Hematopoietic multipotent progenitor cell treated with erythropoietin and hydrocortisone succinate and interleukin-3 and kit ligand, for 4 days (in vitro differentiated cells): Measurements from ENCODE around the gene SMIM24.

ENCODE experiments used
- DNase-seq: peaks from one replicate; pipeline ENCODE4 v3.0.0-alpha.2; 2015

The SMIM24 gene

DNA sequence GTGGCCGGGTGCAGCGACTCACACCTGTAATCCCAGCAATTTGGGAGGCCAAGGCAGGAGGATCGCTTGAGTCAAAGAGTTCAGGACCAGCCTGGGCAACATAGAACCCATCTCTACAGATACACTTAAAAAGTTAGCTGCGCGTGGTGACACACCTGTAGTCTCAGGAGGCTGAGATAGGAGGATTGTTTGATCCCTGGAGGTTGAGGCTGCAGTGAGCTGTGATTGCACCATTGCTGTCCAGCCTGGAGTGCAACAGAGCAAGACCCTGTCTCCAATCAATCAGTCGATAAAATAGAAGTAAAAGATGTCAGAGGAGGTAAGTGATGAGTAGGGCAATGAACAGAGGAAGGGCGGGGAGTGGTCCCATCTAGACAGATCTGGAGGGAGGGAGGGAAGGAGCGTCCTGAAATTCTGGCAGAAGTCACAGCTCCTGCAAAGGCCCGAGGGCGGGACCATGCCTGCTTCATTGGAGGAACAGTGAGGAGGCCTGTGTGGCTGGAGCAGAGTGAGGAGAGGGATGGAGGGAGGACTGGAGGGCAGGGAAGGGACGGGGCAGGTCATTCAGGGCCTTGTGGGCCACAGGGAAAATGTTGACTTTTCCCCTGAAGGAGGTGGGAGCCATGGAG, 9.7 kb downstream of the SMIM24 start:
- DNase-seq = no peak

DNA sequence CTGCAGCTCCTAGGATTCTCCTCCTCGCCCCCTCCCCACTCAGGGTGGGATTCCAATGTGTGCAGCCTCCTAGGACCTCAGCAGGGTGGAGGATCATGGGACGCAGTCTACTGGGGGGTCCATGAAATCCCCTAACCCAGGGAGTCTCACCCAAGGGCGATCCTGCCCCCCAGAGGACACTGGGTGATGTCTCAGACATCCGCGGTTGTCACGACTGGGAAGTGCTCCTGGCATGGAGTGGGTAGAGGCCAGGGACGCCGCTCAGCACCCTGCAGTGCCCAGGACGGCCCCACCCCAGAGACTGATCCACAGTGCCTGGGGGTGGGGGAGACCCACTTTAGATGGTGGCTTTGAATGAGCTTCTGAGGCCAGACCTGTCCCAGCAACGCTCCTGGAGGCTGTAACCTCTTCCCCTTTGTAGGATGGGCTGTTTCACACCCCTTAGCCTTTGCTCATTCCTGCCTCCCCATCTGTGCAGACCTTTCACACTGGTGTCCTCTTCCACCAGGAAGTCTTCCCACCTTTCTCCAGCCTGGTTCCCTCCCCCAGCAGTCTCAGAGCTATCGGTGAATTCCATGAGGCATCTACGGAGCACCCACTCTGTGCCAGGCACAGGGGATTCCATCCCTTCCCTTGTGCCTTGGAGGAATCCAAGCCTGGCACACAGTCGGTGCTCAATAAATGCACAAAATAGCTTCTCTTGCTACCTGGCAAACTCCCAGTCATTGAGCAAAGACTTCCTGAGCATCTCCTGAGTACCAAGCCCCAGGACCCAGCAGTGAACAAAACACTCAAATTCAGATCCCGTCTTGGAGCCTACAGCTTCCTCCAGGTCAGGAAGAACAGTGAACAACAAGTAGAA, 10.5 kb downstream of the SMIM24 start:
- no peak for DNase-seq

DNA sequence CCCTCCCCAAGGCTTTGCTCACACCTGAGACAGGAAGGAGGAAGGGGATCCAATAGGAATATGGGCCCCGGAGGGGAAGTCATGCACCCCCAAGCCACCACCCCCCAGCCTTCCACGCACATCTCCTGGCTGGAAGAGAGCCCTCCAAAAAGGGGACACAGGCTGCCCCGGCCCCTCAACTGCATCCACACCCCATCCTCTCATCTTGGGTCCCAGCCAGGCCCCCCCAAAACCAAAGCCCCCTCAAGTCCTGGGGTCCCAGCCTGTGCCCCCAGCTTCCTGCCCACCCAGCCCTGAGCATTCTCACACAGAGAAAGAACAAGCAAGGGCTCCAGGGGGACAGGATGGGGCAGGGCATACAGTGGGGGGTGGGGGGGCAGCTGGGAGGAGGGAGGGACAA, 12.1 kb downstream of the SMIM24 start:
- no peak for DNase-seq

DNA sequence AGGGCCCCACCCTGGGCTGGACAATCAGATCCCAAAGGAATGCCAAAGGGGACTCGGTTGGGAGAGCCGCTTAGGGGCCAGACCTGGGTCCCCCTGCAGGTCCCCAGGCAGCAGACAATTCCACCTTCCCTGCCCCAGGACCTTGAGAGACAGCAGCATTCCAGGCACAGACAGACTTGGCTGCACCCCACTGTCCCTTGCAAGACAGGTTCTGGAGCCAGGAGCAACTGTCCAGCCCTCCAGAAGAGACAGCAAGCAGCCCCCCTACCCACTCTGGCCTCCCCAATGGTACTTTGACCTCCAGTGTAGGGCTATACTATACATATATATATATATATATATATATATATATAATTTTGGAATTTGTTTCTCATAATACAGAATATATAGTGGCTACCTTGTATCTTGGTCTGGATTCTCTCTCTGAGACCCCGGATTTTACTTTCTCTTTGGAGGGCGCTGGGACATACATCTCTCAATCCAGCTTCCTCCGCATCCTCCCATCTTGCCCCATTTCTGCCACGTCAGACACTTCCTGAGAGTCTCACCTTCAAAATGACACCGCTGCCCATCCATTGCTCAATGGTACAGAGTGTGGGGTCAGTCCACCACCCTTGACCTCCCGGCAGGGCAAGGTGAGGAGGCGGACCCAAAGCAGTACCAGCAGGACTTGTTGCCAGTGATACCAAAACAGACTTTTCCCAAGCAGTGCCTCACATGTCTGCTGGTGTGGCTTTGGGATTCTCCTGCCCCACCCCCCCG, 12.7 kb downstream of the SMIM24 start:
- peak; percentile 26 for DNase-seq

DNA sequence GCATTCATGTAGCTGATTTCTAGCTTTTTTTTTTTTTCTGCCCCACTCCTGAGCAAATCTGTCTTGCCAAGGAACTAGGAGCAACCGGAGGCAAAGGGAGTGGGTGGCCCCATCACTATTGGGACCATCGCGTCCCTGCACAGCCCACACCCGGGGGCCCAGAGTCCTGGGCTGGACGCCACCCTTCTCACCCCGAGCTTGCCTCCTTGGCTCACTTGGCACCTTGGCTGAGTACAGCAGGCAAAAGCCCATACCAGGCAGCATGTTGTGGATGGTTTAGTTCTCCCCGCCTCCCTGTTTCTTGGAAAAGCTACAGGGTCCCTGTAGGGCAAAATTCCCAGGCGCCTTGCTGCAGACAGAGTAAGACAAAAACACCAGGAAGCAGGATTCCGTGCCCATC, 13.7 kb downstream of the SMIM24 start:
- DNase-seq = no peak

DNA sequence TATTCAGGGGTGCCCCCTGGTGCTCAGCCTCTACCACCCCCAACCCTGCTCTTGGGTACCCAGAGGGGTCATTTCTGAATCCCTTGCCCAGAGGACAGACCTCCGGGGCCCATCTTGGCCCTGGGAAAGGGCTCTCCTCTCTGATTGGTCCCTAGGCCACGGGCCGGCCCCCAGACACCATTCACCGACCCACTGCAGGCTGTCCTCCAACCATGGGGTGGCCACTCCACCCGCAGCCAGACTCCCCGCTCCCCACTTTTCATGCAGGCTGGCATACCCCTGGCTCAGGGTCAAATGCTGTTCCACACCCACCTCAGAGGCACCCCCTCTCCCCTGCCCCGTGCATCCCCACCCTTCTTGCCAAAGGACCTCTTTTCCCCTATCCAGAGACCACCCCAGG, 14.8 kb downstream of the SMIM24 start:
- DNase-seq = no peak

DNA sequence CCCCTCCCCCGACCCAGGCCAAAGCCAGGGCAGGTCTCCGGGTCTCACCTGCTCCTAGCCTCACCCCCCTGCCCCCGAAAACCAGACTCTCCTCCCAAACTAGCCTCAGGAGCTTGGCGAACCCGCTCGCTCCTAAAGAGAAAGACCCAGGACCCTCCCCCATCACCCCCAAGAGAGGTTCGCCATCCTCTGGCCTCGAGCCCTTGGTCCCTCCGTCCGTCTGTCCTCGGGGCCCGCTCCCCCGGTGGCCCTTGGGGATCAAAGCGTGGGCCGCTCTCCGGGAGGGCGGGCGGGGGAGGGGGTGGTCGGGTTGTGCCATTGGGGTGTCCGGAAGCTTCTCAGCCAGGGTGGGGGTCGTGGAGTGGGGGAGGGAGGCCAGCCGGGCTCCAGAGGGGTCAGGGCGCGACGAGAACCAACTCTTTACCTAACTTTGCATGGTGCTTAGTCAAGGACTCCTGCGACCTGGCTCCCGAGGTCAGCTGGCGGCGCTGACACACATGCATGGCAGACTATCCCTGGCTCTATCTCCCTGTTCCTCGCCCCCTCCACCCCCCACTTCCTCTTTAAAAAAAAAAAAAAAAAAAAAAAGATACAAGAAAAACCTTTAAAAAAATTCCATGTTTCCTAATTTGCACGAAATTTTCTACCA, 15.6 kb downstream of the SMIM24 start:
- peak; percentile 30 for DNase-seq

DNA sequence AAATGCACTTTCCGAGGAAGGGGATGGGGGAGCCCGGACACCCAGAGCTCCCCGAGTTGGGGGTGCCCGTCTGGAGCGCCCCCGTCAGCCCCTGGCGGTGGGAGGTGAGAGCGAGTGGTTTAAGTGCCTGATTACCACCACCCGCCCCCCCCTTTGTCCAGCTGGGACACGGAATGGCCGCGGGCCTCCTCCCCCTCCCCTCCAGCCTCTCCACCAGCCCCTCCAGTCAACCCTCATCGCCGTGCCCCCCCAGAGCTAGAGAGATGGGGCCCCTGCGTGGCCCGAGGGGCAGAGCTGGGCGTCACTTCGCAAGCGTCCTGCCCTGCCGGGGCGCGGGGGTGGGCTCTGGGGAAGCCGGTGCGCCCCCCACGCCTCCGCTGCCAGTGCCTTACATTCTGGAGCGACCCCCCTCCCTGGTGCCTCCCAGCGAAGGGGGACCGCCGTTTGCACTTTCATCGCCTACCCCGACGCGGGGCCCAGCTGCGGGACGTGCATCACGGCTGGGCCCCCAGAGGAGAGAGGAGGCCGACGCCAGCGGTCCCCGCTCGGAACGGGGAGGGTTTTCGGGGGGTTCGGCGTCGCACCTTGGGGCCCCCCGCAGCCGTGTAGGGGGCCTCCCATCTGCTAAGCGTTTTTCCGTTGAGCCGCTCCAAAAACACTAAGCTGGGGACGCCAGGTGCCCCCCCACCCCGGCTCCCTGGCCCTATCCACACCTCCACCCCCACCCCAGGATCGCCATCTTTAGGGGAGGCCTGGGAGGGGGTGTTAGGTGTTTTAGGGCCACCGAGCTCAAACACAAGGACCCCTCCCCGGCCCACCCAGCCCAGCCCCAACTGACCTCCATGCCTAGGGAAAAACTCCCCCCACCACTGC, 16.4 kb downstream of the SMIM24 start:
- DNase-seq = no peak

DNA sequence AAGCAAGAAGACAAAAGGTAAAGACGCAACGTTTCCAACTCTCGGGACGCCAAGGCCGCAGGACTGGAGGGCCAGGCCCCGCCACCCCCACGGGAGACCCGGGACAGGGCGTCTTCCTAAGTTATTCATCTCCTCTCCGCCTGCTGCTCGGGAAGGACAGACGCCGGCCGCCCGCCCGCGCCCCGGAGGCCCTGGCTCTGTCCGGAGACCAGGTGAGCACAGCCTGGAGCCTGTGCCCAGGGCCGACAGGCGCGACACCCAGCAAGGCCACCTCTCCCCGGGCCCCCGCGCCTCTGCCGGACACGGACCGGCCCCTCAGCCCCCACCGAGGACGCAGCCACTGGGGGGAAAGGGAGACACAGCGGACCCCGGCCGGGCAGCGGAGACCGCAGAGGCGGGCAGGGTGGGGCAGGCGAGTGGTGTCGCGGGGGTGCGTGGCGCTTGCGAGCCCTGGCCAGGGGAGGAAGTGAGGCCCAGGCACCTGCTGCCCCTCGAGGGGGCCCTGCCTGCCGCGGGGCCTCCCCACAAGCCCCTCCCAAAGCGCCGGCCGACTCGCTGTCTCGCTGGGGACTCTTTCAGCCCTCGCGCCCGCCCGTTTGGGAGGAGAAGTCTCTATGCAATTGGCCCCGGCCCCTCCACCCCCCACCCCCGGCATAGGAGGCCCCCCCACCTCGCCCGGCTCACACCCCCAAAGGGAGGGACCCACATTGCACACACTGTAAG, 17.2 kb downstream of the SMIM24 start:
- no peak for DNase-seq

DNA sequence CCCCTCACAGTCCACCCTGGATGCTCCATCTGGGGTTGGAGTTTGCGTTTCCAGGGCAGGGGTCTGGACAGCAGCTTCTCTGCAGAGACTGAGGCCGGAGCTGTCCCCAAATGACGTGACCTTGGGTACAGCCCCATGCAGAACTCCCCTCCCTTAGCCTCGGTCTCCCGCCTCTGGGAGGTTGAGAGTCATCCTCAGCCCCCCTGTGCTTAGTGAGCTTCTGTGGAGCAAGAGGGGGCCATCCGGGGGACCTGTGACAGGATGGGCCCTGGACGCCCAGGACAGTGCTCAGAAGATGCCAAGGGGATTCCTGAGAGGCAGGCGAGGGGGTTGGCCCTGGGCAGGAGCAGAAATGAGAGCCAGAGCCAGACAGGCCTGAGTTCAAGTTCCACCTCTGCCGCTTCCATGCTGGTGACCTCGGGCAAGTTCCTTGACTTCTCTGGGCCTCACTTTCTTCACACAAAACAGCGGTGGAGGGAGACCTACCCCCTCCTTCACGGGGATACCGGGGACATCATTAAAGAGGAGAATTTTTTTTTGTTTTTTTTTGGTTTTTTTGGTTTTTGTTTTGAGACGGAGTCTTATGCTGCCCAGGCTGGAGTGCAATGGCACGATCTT, 20.3 kb downstream of the SMIM24 start:
- DNase-seq = no peak

DNA sequence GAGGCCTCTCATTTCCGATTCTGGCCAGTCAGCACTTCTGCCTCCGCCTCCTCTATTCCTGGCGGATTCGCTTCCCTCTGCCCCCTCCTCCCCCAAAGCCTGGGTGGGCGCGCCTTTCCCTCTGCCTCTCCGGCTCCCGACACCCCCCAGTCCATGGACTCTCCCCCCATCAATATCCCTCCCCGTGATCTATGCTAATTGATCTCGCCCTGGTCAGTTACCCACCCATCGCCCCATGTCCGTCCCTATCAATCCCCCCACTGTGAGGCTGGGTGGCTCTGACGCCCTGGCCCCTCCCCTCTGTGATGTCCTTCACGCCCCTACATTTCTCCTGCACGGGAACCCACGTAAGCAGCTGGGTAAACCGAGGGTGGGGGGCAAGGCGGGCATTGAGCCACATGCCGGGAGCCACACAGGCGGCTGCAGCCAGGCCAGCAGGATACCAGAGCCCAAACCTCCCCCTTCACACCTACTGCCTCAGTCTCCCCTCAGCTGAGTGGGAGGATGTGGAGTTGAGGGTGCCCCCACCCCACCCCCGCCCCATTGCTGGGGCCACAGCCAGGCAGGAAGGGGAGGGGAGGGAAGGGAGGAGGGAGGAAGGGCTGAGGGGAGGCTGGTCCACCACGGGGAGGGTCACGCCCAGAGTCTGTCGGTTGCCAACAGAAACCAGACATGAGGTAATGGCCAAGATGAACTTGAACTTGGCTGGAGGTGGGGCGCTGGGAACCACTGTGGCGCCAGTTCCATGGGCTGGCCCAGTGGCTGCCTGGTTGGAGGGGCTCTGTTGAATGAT, 21.0 kb downstream of the SMIM24 start:
- DNase-seq = peak; percentile 77

DNA sequence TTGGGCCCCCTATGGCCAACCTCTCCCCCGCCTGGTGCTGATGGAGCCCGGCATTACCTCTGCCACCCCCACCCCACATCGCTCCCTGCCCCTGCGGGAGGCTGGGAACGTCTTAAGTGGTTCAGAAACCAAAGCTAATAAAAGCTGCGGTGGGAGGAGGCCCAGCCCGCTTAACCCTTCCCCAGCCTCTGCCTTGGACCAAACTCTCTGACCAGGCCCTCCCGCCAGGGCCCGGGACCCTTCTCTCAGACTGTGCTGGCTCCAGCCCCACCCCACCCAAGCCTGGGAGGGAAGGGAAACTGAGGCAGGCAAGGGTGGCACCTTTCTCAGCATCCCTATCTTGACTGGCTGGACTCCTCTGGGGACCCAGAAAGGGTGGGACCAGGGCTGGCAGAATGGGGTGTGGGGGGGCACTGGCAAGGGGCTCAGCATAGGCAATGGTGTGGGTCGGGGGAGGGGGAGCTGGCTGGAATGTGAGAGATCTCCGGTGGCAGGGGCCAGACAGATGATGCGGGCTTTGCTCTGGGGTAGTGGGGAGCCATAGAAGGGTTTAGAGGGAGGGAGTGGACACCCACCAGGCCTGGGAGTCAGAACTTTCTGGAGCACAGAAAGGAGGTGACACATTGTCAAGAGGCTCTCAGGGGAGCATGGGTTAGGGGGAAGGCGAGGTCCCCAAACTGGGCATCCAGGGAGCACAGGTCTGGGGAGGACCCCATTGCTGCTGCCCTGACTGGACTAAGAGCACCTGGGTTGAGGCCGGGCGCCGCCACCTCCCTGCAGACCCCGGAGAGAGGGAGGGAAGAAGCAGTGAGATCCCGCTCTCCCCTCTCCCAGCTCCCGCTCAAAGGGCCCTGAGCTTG, 21.9 kb downstream of the SMIM24 start:
- DNase-seq = no peak

DNA sequence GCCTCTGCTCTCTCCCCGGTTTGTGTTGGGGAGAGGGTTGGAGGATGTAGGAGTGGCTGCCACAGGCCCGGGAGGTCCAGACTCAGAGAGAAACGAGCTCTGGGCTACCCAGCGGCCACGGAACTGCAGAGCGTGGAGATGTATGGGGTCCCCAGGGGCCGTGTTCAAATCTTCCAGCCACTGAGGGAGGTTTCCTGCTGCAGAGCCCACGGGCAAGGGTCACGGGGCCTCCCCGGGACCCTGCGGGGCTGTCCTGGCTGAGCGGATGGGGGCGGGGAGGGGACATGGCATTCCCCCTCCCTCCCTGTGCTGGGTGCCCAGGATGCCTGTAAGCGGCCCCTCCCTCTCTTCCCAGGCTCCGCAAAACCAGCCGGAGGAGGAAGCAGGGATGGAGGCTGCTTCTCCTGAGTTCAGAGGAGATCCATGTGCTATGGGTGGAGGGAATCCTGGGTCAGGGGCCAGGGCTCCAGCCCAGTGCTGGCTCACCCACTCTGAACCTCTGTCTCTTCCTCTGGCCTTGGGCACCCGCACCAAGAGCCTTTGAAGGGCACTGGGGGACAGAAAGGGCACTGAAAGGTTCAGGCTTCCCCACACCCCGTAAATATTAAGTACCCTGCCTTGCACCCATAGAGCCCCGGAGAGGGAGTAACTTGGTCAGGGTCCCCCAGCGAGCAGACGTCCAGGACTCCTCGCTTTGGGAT, 22.6 kb downstream of the SMIM24 start:
- DNase-seq = no peak

DNA sequence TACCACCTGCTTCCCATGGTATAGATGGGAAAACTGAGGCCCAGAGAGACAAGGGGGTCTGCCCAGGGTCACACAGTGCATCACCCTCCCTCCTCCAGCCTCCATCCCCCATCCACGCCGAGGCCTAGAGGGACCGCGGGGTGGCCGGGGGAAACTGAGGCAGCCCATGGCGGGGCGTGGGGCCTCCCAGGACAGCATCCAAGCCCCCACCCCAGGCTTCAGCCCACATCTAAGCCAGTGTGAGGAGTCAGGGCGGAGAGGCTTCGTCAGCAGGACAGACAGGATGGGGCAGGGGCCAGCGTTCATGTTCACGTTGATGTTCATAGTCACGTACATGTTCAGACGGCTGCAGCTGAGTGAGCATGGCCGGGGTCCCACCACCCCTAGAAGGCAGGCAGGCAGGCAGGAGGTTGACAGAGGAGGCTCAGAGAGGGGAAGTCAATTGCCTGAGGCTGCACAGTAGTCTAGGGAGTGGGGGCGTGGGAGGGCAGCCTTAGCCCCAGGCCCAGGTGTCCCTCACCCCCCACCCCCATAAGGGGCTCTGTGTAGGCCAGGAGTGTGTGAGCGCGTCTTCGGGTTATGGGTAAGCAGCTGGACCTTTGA, 23.3 kb downstream of the SMIM24 start:
- DNase-seq = no peak

DNA sequence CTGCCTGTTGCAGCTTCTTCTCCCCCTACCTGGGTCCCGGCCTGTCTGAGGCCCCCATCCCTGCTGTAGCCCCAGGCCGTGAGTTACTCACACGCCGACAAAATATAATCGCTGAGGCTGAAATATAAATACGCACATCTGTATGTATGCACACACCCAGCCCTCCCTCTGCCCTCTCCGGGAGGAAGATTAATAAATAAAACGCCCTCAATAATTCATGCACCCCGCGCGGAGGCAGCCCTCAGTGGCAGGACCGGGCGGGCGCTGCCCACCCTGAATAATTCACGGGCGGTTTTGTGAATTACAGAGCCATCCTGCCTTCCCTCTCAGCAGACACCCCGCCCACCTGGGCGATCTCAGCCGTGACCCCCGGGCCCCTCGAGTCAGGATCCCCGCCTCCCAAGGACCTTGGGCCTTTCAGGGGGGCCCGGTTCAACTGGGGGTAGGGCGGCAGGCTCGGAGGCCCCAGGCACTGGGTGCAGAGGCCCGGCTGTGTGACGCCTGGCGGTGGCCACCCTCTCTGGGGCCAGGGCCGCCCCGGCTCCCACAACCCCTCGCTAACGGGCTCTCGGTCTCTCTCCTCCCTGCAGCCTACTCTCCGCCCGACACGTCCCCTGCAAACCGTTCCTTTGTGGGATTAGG, 24.2 kb downstream of the SMIM24 start:
- no peak for DNase-seq

DNA sequence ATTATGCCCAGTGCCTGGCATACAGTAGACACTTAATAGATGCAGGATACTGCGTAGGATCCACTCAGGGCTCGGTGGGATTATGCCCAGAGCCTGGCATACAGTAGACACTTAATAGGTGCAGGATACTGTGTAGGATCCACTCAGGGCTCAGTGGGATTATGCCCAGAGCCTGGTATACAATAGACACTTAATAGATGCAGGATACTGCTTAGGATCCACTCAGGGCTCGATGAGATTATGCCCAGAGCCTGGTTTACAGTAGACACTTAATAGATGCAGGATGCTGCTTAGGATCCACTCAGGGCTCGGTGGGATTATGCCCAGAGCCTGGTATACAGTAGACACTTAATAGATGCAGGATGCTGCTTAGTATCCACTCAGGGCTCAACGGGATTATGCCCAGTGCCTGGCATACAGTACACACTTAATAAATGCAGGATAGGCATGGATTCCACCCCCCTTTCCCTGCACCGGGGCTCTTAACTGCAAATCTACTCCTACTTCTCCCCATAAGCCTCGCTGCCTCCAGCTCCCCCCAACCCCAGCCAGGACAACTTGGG, 24.9 kb downstream of the SMIM24 start:
- no peak for DNase-seq
